ENCODE results near the gene ELMO3.

The ELMO3 gene

GRCh38 chr16:67192781-67193361 is 6.1 kb upstream of the ELMO3 start:
- Histone ChIP-seq H3K36me3 (peaks cover 40 to 52% (median 50%) of the 10 kb centered on the region in 11 experiments), H4K20me1 (peaks cover 25 to 58% (median 54%) of the 10 kb centered on the region in 11 experiments; a peak in 21 of 22 replicates), H3K4me3 (peak overlapping the region; percentile 89 to 100 (median 96)), H3K9me3 (replicated peaks in 1 of 11) (no peaks in the 10 kb centered on the region), H3K27me3 (no peaks in the 10 kb centered on the region), H3K27ac (peak overlapping the region; percentile 79 to 95 (median 91)), H3K9ac (peak overlapping the region; percentile 90 to 98 (median 95)), H3K4me1 (peaks cover 47 to 75% (median 61%) of the 10 kb centered on the region in 10 experiments), H3K4me2 (peak overlapping the region; percentile 94 to 100 (median 99))
- TF ChIP-seq Cebpa-rat (IDR thresholded peaks at IDR 0.05), result no peak

DNA sequence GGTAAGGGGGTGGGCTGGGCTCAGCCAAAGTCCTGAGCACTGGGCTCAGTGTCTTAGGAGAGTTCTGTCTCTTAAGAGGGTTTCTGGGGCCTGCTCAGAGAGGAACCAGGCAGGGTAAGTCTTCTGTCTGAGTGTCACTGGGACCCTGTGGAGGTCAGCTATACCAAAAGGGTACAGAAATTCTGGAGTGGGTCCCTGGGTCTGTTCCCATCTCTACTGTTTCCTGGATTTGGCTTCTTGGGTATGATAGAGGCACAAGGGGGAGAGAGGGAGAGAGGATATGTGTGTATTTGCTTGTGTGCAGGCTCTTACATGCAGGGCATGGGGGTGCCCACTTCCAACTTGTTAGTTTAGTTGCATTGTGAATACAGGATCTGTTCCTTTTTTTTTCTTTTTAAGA is 5.4 kb upstream of the ELMO3 start:
- Histone ChIP-seq H3K27me3 (no peaks in the 10 kb centered on the region), H3K36me3 (peaks cover 42 to 59% (median 56%) of the 10 kb centered on the region in 11 experiments), H3K4me2 (peak overlapping the region; percentile 94 to 100 (median 99)), H3K9me3 (replicated peaks in 1 of 11) (no peaks in the 10 kb centered on the region), H3K4me3 (peak overlapping the region; percentile 89 to 100 (median 96)), H3K9ac (peak overlapping the region; percentile 90 to 98 (median 95)), H3K27ac (peak overlapping the region in 10 of 11 experiments; percentile 86 to 95 (median 92); a peak in 18 of 22 replicates), H3K4me1 (peaks cover 53 to 82% (median 67%) of the 10 kb centered on the region in 10 experiments), H4K20me1 (peaks cover 28 to 64% (median 61%) of the 10 kb centered on the region in 11 experiments; a peak in 21 of 22 replicates)
- TF ChIP-seq Cebpa-rat (IDR thresholded peaks at IDR 0.05), result no peak

DNA sequence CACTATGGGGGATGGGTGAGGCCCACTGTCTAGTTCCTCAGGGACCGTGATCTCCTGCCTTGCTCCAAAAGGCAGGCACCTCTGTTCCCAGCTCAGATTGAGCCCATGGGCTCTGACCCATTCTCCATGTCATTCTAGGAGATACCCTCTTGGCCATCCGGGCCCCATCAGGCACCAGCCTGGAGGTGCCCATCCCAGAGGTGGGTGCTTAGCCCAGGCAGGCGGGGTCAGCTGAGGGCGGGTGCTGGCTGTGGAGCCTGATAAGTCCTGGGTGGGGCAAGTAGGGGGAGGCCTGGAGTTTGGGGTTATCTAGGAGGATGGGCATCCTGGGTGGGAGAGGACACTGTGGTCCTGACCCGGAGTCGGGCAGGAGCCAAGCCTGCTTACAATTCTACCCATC is 4.7 kb upstream of the ELMO3 start:
- peaks cover 28 to 71% (median 68%) of the 10 kb centered on the region in 11 experiments; a peak in 21 of 22 replicates for H4K20me1 ChIP-seq
- H3K4me3 ChIP-seq, result peak overlapping the region in 3 of 10 experiments; percentile 89 to 100 (median 96); a peak in 2 of 20 replicates
- H3K9ac ChIP-seq, result peak overlapping the region; percentile 90 to 98 (median 95); a peak in 20 of 22 replicates
- TF ChIP-seq Cebpa-rat (IDR thresholded peaks at IDR 0.05), result no peak
- peak overlapping the region in 5 of 11 experiments; percentile 15 to 94 (median 88); a peak in 7 of 22 replicates for H3K27ac ChIP-seq
- H3K4me1 ChIP-seq, result peaks cover 60 to 86% (median 70%) of the 10 kb centered on the region in 10 experiments
- H3K36me3 ChIP-seq, result peaks cover 42 to 65% (median 61%) of the 10 kb centered on the region in 11 experiments
- H3K9me3 ChIP-seq (replicated peaks in 1 of 11), result no peaks in the 10 kb centered on the region
- H3K27me3 ChIP-seq, result no peaks in the 10 kb centered on the region
- H3K4me2 ChIP-seq, result peak overlapping the region; percentile 94 to 100 (median 99); a peak in 18 of 22 replicates

- peaks cover 49 to 77% (median 71%) of the 10 kb centered on the region in 11 experiments for H3K36me3 ChIP-seq
Observed at GRCh38 chr16:67195676-67196075, 3.3 kb upstream of the ELMO3 start.

DNA sequence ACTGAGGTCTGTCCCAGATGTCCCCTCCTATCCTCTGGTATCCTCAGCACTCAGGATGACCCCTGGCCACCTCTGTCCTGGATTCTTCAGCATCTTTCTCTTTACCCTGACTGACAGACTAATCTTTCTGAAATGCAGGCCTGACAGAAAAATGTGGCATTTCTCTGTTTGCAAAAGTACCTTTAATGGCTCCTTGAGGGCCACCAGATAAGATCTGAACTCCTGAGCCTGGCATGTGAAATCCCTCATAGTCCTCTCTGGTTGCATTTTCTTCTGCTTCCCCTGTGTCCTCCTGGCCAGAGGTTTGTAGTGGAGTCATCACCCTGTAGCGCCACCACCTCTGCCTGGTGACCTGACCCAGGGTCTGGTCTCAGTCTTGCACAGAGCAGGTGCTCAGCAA is 2.0 kb upstream of the ELMO3 start:
- no peak overlapping the region for H3K4me3 ChIP-seq
- no peak for TF ChIP-seq Cebpa-rat (IDR thresholded peaks at IDR 0.05)
- peak overlapping the region in 10 of 11 experiments; percentile 8 to 64 (median 40); a peak in 16 of 22 replicates for H3K4me2 ChIP-seq
- no peaks in the 10 kb centered on the region for H3K9me3 ChIP-seq (replicated peaks in 1 of 11)
- peaks cover 28 to 86% (median 69%) of the 10 kb centered on the region in 11 experiments; a peak in 21 of 22 replicates for H4K20me1 ChIP-seq
- H3K27ac ChIP-seq, result no peak overlapping the region
- H3K27me3 ChIP-seq, result no peaks in the 10 kb centered on the region
- peak overlapping the region in 10 of 11 experiments; percentile 29 to 57 (median 47); a peak in 13 of 22 replicates for H3K9ac ChIP-seq
- peaks cover 39 to 62% (median 51%) of the 10 kb centered on the region in 10 experiments for H3K4me1 ChIP-seq
- peaks cover 59 to 89% (median 82%) of the 10 kb centered on the region in 11 experiments for H3K36me3 ChIP-seq

More at GRCh38 chr16:67195676-67196075, 3.3 kb upstream of the ELMO3 start:
- Histone ChIP-seq H3K9ac (peak overlapping the region in 8 of 11 experiments; percentile 6 to 97 (median 47); a peak in 11 of 22 replicates), H4K20me1 (peaks cover 28 to 76% (median 69%) of the 10 kb centered on the region in 11 experiments; a peak in 21 of 22 replicates), H3K27me3 (no peaks in the 10 kb centered on the region), H3K4me3 (no peak overlapping the region), H3K4me1 (peaks cover 51 to 74% (median 62%) of the 10 kb centered on the region in 10 experiments), H3K4me2 (peak overlapping the region in 2 of 11 experiments; percentile 26 to 96; a peak in 2 of 22 replicates), H3K9me3 (replicated peaks in 1 of 11) (no peaks in the 10 kb centered on the region), H3K27ac (no peak overlapping the region)
- no peak for TF ChIP-seq Cebpa-rat (IDR thresholded peaks at IDR 0.05)

GRCh38 chr16:67197704-67198103 is 1.2 kb upstream of the ELMO3 start:
- no peak for TF ChIP-seq Cebpa-rat (IDR thresholded peaks at IDR 0.05)
- H3K27ac ChIP-seq, result peak overlapping the region in 4 of 11 experiments; percentile 10 to 25 (median 14); a peak in 4 of 22 replicates

DNA sequence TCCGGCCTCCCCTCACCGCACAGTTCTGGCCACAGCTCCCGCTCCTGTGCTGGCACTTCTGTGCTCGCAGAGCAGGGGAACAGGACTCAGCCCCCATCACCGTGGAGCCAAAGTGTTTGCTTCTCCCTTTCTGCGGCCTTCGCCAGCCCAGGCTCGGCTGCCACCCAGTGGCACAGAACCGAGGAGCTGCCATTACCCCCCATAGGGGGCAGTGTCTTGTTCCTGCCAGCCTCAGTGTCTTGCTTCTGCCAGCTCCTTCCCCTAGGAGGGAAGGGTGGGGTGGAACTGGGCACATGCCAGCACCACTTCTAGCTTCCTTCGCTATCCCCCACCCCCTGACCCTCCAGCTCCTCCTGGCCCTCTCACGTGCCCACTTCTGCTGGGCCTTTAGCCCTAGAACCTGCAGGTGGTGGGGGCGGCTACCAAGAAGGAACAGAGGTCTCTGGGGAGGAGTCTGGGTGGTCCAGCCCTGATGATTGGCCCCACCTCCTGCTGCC is 645 bp upstream of the ELMO3 start:
- Histone ChIP-seq H3K9me3 (replicated peaks in 1 of 11) (no peaks in the 10 kb centered on the region), H3K36me3 (peaks cover 73 to 97% (median 90%) of the 10 kb centered on the region in 11 experiments), H3K9ac (peak overlapping the region in 10 of 11 experiments; percentile 11 to 57 (median 49); a peak in 9 of 22 replicates), H3K4me1 (peaks cover 32 to 56% (median 45%) of the 10 kb centered on the region in 10 experiments), H3K27ac (peak overlapping the region in 5 of 11 experiments; percentile 10 to 25 (median 17); a peak in 4 of 22 replicates), H3K4me2 (peak overlapping the region; percentile 18 to 64 (median 44)), H3K27me3 (no peaks in the 10 kb centered on the region), H3K4me3 (no peak overlapping the region; a peak in 1 of 20 replicates), H4K20me1 (peaks cover 28 to 92% (median 62%) of the 10 kb centered on the region in 11 experiments; a peak in 21 of 22 replicates)
- TF ChIP-seq Cebpa-rat (IDR thresholded peaks at IDR 0.05), result no peak

More at GRCh38 chr16:67197704-67198103, 1.2 kb upstream of the ELMO3 start:
- H3K4me2 ChIP-seq, result peak overlapping the region; percentile 18 to 64 (median 44); a peak in 20 of 22 replicates
- H3K27me3 ChIP-seq, result no peaks in the 10 kb centered on the region
- H3K9ac ChIP-seq, result peak overlapping the region in 10 of 11 experiments; percentile 11 to 57 (median 49); a peak in 16 of 22 replicates
- H3K4me3 ChIP-seq, result no peak overlapping the region; a peak in 2 of 20 replicates
- no peaks in the 10 kb centered on the region for H3K9me3 ChIP-seq (replicated peaks in 1 of 11)
- peaks cover 28 to 92% (median 64%) of the 10 kb centered on the region in 11 experiments; a peak in 21 of 22 replicates for H4K20me1 ChIP-seq
- H3K36me3 ChIP-seq, result peaks cover 67 to 97% (median 90%) of the 10 kb centered on the region in 11 experiments
- H3K4me1 ChIP-seq, result peaks cover 38 to 61% (median 51%) of the 10 kb centered on the region in 10 experiments

- TF ChIP-seq Cebpa-rat (IDR thresholded peaks at IDR 0.05), result no peak
- Histone ChIP-seq H3K36me3 (peaks cover 76 to 97% (median 91%) of the 10 kb centered on the region in 11 experiments), H3K27me3 (no peaks in the 10 kb centered on the region), H4K20me1 (peaks cover 23 to 91% (median 49%) of the 10 kb centered on the region in 11 experiments; a peak in 21 of 22 replicates), H3K4me2 (no peak overlapping the region), H3K4me1 (peaks cover 20 to 40% (median 31%) of the 10 kb centered on the region in 10 experiments), H3K9me3 (replicated peaks in 1 of 11) (no peaks in the 10 kb centered on the region), H3K9ac (no peak overlapping the region), H3K4me3 (no peak overlapping the region), H3K27ac (no peak overlapping the region)
Observed at GRCh38 chr16:67199808-67200198, 872 bp downstream of the ELMO3 start.
